NCI-H1930 (cell line): ENCODE data around the gene PRR7.
A peak's percentile ranks its signal among the peaks of the same experiment; 100 is the strongest.

Source experiments
- DNase-seq, 2 experiments: peaks; one replicate each; lab custom pipeline; 2025; lab: John Stamatoyannopoulos, UW

The PRR7 gene

GRCh38 chr5:177452688-177453638 lies 6.3 kb downstream of the PRR7 start:
- DNase-seq, result no peak

GRCh38 chr5:177453852-177454396 lies 7.3 kb downstream of the PRR7 start:
- no peak for DNase-seq

GRCh38 chr5:177454397-177455035 lies 7.9 kb downstream of the PRR7 start:
- DNase-seq, result peak; percentile 65 to 82

GRCh38 chr5:177455036-177455660 lies 8.5 kb downstream of the PRR7 start:
- peak; percentile 72 to 86 for DNase-seq

GRCh38 chr5:177455661-177456590 lies 9.3 kb downstream of the PRR7 start:
- DNase-seq, result peak; percentile 80 to 89

- no peak for DNase-seq
These were observed 10.0 kb downstream of the PRR7 start for GRCh38 chr5:177456591-177456964.

- DNase-seq, result peak; percentile 82 to 89
These were observed 10.6 kb downstream of the PRR7 start for GRCh38 chr5:177456976-177457851.

GRCh38 chr5:177457852-177458681 lies 11.5 kb downstream of the PRR7 start:
- DNase-seq, result no peak

GRCh38 chr5:177458912-177459350 lies 12.3 kb downstream of the PRR7 start:
- DNase-seq, result no peak

- DNase-seq, result no peak
These were observed 12.7 kb downstream of the PRR7 start for GRCh38 chr5:177459357-177459756.

- no peak for DNase-seq
These were observed 13.4 kb downstream of the PRR7 start for GRCh38 chr5:177459819-177460628.

- no peak for DNase-seq
These were observed 15.5 kb downstream of the PRR7 start for GRCh38 chr5:177462021-177462670.

GRCh38 chr5:177465044-177465443 lies 18.4 kb downstream of the PRR7 start:
- no peak for DNase-seq

GRCh38 chr5:177466861-177467260 lies 20.2 kb downstream of the PRR7 start:
- DNase-seq, result no peak

GRCh38 chr5:177467436-177467835 lies 20.8 kb downstream of the PRR7 start:
- DNase-seq, result no peak

GRCh38 chr5:177468329-177468684 lies 21.7 kb downstream of the PRR7 start:
- DNase-seq, result no peak

- DNase-seq, result no peak
These were observed 22.3 kb downstream of the PRR7 start for GRCh38 chr5:177468685-177469628.
